HepG2 (cell line): Measurements from ENCODE around the gene ALG3. TPM values are rescaled to one million over a fixed set of nuclear protein-coding genes. Genes with fewer than 3 reads are reported as not detected.

Experiments
- ADNP ChIP-seq: sonication (generic); formaldehyde crosslinking; IDR thresholded peaks from 2 replicates; pipeline ENCODE4 v1.4.0; 2020; ENCODE audit warnings: missing genetic modification reagents
- CBX5 ChIP-seq: sonication (generic); formaldehyde crosslinking; IDR thresholded peaks from 2 replicates; pipeline ENCODE4 v1.4.0; 2020; ENCODE audit warnings: missing genetic modification reagents, borderline replicate concordance
- FOXJ3 ChIP-seq: sonication (generic); formaldehyde crosslinking; IDR thresholded peaks from 2 replicates; pipeline ENCODE4 v1.4.0; 2020; ENCODE audit warnings: missing genetic modification reagents, mild to moderate bottlenecking, borderline replicate concordance
- GMEB2 ChIP-seq: IDR thresholded peaks from 2 replicates; pipeline ENCODE4 v1.6.1; 2016; ENCODE audit warnings: missing biosample characterization, missing genetic modification reagents, low read depth
- KMT2A ChIP-seq: sonication (generic); formaldehyde crosslinking; IDR thresholded peaks from 2 replicates; pipeline ENCODE4 v1.4.0; 2020; ENCODE audit warnings: missing genetic modification reagents
- RFXANK ChIP-seq: IDR thresholded peaks from 2 replicates; pipeline ENCODE4 v1.6.1; 2016
- TCF7 ChIP-seq: sonication (generic); IDR thresholded peaks from 2 replicates; pipeline ENCODE4 v1.6.1; 2016; ENCODE audit warnings: antibody characterized with exemption, low read depth
- ZBTB49 ChIP-seq: sonication (generic); formaldehyde crosslinking; IDR thresholded peaks from 2 replicates; pipeline ENCODE4 v1.4.0; 2020; ENCODE audit warnings: missing genetic modification reagents, borderline replicate concordance
- ZNF205 ChIP-seq: IDR thresholded peaks from 2 replicates; pipeline ENCODE4 v1.6.1; 2018; ENCODE audit warnings: missing biosample characterization, missing genetic modification reagents
- ZNF24 ChIP-seq: fragments of 450-650 bp; IDR thresholded peaks from 2 replicates; pipeline ENCODE4 v1.6.1; 2017; ENCODE audit warnings: antibody characterized with exemption, mild to moderate bottlenecking
- ZNF367 ChIP-seq: sonication (generic); formaldehyde crosslinking; IDR thresholded peaks from 2 replicates; pipeline ENCODE4 v1.4.0; 2020; ENCODE audit warnings: missing genetic modification reagents, borderline replicate concordance
- ZNF567 ChIP-seq: sonication (generic); formaldehyde crosslinking; IDR thresholded peaks from 2 replicates; pipeline ENCODE4 v1.8.1; 2023; ENCODE audit warnings: mild to moderate bottlenecking, missing genetic modification reagents, borderline replicate concordance
- ZNF639 ChIP-seq: conservative IDR thresholded peaks from 2 replicates; pipeline ENCODE4 v1.6.1; 2018; ENCODE audit warnings: missing genetic modification reagents
- ZNF724P ChIP-seq: sonication (generic); formaldehyde crosslinking; IDR thresholded peaks from 2 replicates; pipeline ENCODE4 v1.8.0; 2022; ENCODE audit warnings: missing genetic modification reagents, borderline replicate concordance
- polyA plus RNA-seq, 8 experiments: library from polyadenylated mRNA; depleted of rRNA in 3 of 8; stranded (reverse) in 7 of 8; unstranded in 1 of 8; fragments of >200 nt; fragmentation: Illumina TruSeq in 4 of 8; extraction: Trizol in 4 of 8; gene quantifications; 2 replicates each; pipeline versions ENCODE4 v1.2.1 to v1.2.3, GENCODE V29; 2011 to 2016; ENCODE audit warnings: low read depth in 4 of 8, missing spikeins in 1 of 8, mixed read lengths in 1 of 8; ENCODE audit not compliant: insufficient read depth in 1 of 8
- total RNA-seq, 5 experiments: library from RNA; depleted of rRNA; stranded (reverse); fragments of >200 nt; fragmentation: Illumina TruSeq; extraction: Trizol; gene quantifications; 2 replicates each; pipeline ENCODE4 v1.2.3, GENCODE V29; 2016; ENCODE audit warnings: low read depth in 1 of 5
- TF ChIP-seq, protein P1 (sequence below): sonication (generic); formaldehyde crosslinking; IDR thresholded peaks from 2 replicates; pipeline ENCODE4 v1.5.1; 2020; ENCODE audit warnings: mild to moderate bottlenecking, missing genetic modification reagents
- TF ChIP-seq, protein P2 (sequence below): IDR thresholded peaks from 2 replicates; pipeline ENCODE4 v1.6.1; 2012; ENCODE audit warnings: low read depth, low read length, improper control_type of control experiment

ALG3 gene
- total and polyA plus RNA-seq, 2 of the 13 experiments (the other 11 are each of a cell fraction or from before 2014, with no cell fraction given): 46.6 to 57.1 TPM

DNA sequence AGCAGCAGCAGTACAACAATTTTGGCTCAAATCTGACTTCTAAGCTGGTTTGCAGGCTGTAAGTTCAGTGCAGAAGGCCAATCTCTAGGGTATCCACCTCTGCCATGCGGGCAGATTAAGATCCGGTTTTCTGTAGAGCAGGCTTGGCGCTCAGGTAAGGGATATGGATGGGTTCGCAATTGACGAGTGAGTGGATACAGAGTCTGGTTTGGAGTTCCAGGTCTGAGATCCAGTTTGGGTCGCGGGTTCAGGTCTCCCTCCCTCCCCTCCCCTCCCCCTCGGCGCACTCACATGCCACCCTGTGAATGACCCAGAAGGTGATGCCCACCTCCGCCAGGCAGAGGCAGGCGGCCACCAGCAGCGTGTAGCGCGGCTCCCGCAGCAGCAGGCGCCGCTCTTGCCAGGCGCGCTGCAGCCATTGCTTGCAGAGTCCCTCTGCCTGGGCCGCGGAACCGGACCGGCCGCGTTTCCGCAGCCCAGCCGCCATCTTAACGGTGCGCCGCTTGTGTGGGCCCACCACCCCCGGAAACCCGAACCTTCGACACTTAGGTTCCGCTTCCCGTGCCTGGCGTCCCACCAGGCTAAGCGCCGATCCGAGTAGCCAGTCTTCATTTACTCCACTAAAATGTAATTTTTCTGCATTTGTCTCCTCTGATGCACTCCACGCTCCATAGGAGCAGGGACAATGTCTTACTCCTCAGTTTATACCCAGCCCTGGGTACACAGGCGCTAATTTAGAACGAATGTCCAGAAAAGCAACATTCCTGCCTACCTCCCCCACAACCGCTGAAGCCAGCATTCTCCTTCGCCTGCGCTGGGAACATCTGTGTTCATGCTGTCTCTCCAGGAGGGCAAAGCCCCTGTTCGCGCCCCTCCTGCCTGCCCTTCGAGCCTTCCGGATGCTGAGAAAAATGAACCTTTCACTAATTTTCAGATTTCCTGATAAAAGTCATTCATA lies at the start of gene ALG3 (continued):
- TF ChIP-seq, protein P1, sequence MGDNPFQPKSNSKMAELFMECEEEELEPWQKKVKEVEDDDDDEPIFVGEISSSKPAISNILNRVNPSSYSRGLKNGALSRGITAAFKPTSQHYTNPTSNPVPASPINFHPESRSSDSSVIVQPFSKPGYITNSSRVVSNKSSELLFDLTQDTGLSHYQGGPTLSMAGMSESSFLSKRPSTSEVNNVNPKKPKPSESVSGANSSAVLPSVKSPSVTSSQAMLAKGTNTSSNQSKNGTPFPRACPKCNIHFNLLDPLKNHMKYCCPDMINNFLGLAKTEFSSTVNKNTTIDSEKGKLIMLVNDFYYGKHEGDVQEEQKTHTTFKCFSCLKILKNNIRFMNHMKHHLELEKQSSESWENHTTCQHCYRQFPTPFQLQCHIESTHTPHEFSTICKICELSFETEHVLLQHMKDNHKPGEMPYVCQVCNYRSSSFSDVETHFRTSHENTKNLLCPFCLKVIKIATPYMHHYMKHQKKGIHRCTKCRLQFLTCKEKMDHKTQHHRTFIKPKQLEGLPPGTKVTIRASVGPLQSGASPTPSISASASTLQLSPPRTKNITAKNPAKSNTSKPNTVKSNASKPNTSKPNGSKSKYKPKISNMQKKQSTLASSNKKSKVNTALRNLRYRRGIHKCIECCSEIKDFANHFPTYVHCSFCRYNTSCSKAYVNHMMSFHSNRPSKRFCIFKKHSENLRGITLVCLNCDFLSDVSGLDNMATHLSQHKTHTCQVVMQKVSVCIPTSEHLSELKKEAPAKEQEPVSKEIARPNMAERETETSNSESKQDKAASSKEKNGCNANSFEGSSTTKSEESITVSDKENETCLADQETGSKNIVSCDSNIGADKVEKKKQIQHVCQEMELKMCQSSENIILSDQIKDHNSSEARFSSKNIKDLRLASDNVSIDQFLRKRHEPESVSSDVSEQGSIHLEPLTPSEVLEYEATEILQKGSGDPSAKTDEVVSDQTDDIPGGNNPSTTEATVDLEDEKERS: no peak
- TF ChIP-seq, protein P2, sequence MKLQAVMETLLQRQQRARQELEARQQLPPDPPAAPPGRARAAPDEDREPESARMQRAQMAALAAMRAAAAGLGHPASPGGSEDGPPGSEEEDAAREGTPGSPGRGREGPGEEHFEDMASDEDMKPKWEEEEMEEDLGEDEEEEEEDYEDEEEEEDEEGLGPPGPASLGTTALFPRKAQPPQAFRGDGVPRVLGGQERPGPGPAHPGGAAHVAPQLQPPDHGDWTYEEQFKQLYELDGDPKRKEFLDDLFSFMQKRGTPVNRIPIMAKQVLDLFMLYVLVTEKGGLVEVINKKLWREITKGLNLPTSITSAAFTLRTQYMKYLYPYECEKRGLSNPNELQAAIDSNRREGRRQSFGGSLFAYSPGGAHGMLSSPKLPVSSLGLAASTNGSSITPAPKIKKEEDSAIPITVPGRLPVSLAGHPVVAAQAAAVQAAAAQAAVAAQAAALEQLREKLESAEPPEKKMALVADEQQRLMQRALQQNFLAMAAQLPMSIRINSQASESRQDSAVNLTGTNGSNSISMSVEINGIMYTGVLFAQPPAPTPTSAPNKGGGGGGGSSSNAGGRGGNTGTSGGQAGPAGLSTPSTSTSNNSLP: no peak
- TF ChIP-seq GMEB2 (CRISPR knock-in tag) (no peak), ZNF24 (no peak), CBX5 (peak; percentile 58; the same call in 1 of the 2 replicates), TCF7 (no peak), ZNF367 (CRISPR knock-in tag) (no peak; the same call in 1 of the 2 replicates), KMT2A (peak; percentile 79), FOXJ3 (no peak), RFXANK (CRISPR knock-in tag) (no peak), ZNF567 (CRISPR knock-in tag) (no peak), ZNF639 (CRISPR knock-in tag) (peak; percentile 86), ZNF205 (CRISPR knock-in tag) (peak; percentile 59; the same call in 1 of the 2 replicates), ZBTB49 (CRISPR knock-in tag) (0 out of 2 replicates have a peak, but pooled peaks have one; percentile 58), ADNP (CRISPR knock-in tag) (no peak), ZNF724P (CRISPR knock-in tag) (no peak; the same call in 1 of the 2 replicates)
